ENCODE measurements around the gene NPR2.

Gene NPR2

GRCh38 chr9:35834260-35835215 lies 43.1 kb downstream of the NPR2 start:
- no peak for DNase-seq

DNA sequence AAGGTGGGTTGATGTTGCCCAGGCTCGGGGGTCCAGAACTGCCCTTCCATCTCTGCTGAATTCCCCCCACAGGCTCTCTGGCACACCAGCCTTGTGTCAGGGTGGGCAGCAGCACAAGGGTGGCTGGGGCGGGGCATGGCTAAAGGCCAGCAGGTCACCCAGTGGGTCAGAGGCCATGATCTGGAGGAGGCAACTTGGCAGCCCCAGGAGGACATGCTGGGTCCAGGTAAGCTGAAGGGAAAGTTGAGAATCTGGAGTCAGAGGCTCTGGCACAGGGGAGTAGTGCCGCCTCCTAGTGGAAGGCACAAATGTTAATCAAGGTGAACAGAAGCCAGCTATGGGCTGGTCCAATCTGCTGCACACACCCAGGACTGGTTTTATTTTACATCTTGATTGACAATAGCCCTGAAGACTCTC lies 43.8 kb downstream of the NPR2 start:
- no peak for DNase-seq

DNA sequence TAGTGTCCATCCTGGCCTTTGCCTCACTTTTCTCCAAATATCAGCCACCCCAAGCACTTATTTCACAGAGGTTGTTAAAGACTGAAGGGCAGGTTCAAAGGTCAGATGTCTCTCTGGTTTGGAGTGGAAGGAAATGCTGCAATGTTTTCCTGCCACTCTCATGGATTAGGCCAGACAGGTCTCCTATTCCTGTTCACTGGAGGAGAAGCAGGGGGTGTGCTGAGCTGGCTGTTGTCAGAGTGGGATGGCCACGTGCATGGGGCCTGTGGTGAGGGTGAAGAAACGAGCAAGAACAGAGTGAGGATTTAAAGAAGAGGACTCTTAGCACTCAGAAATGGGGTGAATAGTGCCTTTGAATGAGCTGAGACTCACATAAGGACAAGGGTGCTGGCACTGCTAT lies 44.4 kb downstream of the NPR2 start:
- no peak for DNase-seq

DNA sequence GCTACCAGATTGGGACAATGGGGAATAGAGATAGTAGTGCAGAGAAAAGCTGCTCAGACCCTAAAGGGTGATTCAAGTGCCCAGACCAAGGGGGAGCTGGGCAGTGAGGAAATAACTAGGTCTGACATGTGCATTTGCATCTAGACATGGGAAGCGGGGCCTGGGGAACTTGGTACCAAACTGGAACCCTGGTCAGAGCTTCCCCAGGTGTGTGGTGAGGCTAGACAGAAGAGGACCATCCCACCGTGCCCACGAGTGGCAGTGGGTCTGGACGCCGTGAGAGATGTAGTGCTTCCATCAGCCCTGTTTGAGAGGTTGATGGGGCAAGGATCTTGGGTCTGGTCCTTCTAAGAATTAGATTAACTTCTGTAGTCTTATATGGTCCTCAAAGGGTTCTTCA lies 45.2 kb downstream of the NPR2 start:
- no peak for DNase-seq

DNA sequence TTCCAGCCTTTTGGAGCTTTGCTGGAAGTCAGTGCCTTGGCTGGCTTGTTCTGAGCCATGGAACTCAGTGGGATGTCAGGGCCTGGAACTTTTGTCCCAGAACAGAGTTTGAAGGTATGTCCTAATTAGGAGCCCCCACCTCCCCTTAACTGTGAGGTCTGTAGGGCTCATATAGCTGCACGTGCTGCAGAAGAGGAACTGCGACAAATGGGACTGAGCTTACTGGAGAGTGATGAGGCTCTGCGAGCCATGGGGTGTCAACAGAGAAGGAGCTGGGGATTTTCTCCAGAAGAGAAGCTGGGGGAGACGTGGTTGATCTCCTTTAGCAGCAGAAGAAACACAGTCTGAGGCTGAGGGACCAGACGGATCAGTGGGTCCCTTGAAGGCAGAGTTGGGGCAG lies 48.5 kb downstream of the NPR2 start:
- no peak for DNase-seq

DNA sequence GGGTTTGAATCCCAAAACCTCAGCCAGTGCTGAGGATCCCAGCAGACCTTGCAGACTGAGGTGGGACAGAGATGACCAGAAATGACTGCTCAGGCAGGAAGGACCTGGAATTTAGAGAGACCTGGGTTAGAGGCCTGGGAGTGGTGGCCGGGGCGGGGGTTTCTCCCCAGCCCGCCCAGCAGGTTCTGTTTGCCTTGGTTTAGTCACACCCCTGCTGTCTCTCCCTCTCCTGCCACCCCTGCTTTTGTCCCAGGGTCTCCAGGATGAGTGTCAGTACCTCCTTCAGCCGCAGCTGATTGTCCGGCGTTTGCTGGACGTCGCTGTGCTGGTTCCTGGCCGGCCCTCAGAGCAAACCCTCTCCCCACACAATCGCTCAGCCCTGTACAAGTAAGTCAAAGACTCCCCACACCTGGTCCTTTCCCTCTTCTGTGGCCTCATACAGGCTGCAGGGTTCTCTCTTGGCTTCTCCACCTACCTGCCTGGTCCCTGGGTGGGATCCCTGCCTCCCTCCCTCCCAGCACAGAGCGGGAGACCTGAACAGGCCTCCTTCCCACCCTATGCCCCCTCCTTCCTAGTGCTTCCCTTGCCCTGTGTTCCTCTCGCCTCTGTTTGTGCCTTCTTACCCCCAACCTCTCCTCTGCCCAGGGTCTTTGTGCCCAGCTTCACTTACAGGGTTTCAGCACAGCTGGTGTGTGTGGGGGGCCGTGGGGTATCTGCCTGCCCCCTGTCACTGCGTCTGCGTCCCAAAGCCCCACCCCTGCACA lies 49.7 kb downstream of the NPR2 start:
- DNase-seq, result no peak

GRCh38 chr9:35841645-35841900 lies 50.2 kb downstream of the NPR2 start:
- no peak for DNase-seq

DNA sequence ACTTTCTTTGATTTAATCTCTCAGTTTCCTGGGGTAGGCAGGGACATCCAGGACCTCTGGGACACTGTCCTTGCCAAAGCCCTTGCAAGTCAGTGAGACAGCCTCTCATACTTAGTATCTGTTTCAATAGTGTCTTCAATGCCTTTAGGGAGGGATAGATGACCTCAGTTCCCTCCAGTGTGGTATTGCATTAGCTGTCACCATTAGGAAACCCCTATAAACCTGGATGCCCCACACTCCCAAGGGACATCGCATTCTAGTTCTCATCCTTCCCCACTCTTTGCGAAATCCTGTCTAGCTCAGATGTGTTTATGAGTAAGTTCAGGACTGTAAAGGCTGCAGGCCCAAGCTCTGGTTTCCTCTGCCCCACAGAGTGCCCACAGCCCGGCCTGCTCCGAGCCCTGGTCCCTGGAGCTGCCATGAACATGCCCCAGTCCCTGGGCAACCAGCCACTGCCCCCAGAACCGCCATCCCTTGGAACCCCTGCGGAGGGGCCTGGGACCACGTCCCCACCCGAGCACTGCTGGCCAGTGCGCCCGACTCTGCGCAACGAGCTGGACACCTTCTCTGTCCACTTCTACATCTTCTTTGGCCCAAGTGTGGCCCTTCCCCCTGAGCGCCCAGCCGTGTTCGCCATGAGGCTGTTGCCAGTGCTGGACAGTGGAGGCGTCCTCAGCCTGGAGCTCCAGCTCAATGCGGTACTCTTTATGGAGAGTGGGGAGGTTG lies 50.8 kb downstream of the NPR2 start:
- DNase-seq, result no peak

DNA sequence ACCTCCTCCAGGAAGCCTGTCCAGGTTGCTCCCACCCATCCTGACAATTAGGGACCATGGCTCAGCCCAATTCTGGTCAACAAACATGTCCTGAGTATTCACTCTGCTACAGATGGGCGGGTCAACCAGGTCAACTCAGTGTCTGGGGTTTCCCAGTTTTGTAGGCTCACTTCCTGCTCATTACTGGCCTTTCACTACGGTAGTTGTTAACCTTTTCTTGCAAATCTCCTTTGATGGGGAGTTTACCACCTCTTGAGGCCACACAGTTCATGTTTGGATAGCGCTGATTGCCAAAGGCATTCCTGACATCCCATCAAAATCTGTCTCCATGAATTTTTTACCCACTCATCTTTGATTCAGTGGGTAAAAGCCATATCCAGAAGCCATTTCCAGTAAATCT lies 51.4 kb downstream of the NPR2 start:
- DNase-seq, result no peak

GRCh38 chr9:35844628-35845270 lies 53.4 kb downstream of the NPR2 start:
- DNase-seq, result peak; percentile 86

DNA sequence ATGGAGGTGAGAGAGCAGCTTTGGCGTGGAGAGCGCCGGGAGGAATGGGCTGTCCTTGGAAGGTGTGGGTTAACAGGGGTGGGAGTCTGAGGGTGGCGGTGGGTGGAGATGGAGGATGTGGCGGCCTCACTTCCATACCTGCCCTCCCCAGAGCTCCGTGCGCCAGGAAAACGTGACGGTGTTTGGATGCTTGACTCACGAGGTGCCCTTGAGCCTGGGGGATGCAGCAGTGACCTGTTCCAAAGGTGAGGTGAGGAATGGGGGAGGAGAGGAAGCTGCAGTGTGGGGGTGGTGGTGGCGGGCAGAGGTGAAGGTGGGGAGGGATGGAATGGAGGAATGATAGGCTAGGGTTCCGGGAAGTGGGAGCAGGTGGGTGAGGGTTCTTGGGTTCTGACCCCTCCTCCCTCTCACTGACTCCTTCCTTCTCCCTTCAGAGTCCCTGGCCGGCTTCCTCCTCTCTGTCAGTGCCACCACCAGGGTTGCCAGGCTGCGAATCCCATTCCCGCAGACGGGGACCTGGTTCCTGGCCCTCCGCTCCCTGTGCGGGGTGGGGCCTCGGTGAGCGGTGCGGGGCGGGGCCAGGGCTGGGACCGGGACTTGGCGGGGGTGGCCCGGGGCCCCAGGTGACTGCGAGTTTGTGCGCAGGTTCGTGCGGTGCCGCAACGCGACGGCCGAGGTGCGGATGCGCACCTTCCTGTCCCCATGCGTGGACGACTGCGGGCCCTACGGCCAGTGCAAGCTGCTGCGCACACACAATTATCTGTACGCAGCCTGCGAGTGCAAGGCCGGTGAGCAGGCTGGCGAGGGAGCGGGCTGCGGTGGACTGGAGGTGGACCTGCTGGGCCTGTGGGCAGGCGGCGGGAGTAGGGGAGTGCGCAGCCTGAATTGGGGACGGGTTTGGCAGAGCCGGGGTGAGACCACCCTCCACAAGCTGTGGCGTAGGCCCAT lies 54.7 kb downstream of the NPR2 start:
- DNase-seq, result no peak

DNA sequence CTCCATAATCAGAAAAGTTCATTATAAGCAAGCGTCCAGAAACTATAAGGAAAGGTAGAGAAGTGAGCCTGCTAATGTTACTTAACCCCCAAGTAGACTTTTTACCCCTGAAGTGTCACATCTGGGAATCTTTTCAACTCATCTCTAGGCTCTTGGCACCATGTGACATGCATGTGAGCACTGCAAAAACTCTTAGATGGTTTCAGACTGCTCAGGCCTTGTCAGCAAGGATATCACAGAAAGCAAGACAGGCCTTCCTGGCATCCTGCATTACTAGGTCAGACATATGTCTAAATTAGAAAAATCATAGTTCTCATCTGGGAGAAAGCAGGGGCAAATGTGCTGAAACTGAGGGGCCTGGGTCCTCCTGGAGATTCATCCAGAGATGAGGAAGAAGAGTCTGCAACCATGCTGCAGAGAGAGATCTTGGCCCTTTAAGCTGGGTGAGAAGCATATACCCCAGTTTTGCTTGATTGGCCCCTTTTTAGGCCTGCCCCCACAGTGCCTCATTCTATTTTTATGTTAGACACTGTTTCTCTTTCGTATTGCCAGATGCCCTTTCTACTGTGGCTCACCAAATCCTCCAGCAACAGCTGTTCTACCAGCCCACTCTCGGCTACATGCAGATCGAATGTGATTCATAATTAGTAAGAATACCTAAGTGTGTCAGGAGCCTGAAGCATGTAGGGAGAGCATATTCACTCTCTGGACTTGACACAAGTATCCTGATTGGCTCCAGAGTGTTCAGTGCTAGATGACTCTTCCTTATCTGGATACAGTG lies 56.6 kb downstream of the NPR2 start:
- DNase-seq, result peak; percentile 99

DNA sequence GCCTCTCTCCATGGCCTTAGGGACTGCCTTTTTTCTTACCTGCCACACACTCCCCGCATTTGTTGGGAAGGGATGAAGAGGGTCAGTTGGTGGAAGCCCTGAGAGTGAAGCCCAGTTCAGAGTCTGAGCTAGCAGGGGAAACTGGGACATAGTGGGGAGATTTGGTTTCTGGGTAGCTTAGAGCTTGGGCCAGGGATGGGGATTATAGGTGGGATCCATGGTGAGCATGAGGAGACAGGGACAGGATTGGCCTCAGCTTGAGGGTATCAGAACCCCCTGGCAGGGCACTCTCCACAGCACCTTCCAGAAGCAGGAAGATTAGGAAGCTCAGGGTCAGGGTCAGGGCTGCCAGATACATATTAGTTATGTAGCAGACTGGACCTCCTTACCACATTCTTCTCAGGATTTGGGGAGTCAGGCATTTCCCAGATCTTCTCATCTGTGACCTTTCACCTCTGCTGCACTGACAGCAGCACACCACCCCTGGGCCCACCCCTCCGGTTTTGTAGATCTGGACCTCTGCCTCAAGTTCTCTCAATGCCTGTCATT lies 61.0 kb downstream of the NPR2 start:
- DNase-seq, result no peak

- DNase-seq, result no peak
Observed at GRCh38 chr9:35852876-35853865, 61.8 kb downstream of the NPR2 start.

GRCh38 chr9:35854091-35854762 lies 62.8 kb downstream of the NPR2 start:
- DNase-seq, result no peak

- no peak for DNase-seq
Observed at GRCh38 chr9:35856206-35856605, 64.8 kb downstream of the NPR2 start.

- no peak for DNase-seq
Observed at GRCh38 chr9:35856882-35857281, 65.5 kb downstream of the NPR2 start.

DNA sequence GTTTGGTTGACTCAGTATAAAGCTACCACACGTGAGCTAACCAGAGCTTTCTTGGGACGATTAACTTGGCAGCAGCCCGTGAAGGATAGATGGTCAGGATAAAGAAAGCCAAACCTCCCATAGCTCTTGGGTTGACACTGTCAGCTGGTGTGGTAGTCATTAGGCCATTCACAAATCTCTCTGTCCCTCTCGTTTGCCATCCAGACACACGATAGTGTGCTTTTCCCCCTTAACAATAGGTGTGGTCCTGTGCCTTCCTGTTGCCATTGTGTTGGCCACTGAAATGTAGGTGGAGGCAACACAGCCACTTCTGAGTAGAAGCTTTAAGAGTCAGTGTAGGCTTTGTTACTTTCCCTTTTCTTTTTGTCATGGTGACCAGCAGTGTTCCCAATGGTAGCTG lies 67.1 kb downstream of the NPR2 start:
- no peak for DNase-seq
